HepG2 (cell line): Measurements from ENCODE around the gene CCDC57. TPM values are rescaled to one million over a fixed set of nuclear protein-coding genes. Genes with fewer than 3 reads are reported as not detected.
A peak's percentile ranks its signal among the peaks of the same experiment; 100 is the strongest.

Experiments
- ATAC-seq: fragments of 200-7000 bp; cut with Tn5 transposase; 3 replicates; pipeline ENCODE4 v1.9.1; 2020; ENCODE audit warnings: mild to moderate bottlenecking, moderate library complexity
- BruUV-seq: library from RNA; stranded (reverse); fragments of 400-500 nt; replicated peaks from 2 replicates; lab custom pipeline; 2021; lab: Mats Ljungman, UMichigan
- CTCF ChIA-PET: fragments of 300-600 bp; formaldehyde crosslinking; extraction: SDS; loops from one replicate; lab custom pipeline; 2021; ENCODE audit warnings: low total read pairs, inconsistent platforms, low intra/inter-chr PET ratio; lab: Yijun Ruan, JAX
- POLR2A ChIA-PET: fragments of 350-600 bp; sonication (Branson Sonifier 250); formaldehyde crosslinking; loops from one replicate; lab custom pipeline; 2020; ENCODE audit warnings: antibody characterized with exemption, inconsistent platforms; lab: Yijun Ruan, JAX
- DNase-seq: peaks from one replicate; pipeline ENCODE4 v3.0.0-alpha.2; 2015; ENCODE audit warnings: low spot score
- FAIRE-seq: peaks from 3 replicates; lab custom pipeline; 2011; peaks lifted over from hg19 to GRCh38; lab: Jason Lieb, UNC
- H2AFZ ChIP-seq: one replicate; pipeline ENCODE4 v1.6.1; 2011; ENCODE audit warnings: low read length, inconsistent platforms
- H3K27ac ChIP-seq: fragments of 300-600 bp; 3 replicates; pipeline ENCODE4 v1.8.0; 2011; ENCODE audit warnings: mixed run types, mild to moderate bottlenecking, mixed read lengths, low read length, inconsistent platforms; ENCODE audit not compliant: insufficient read depth; ENCODE audit errors: extremely low read length
- H3K27me3 ChIP-seq, 2 experiments: fragments of 200-600 bp in 1 of 2; 2 replicates in 1 of 2; 3 replicates in 1 of 2; pipeline versions ENCODE4 v1.6.0 to v1.8.0; 2011; ENCODE audit warnings: low read length in 2 of 2, mild to moderate bottlenecking in 2 of 2, moderate library complexity in 2 of 2, inconsistent platforms in 1 of 2; ENCODE audit not compliant: insufficient read depth in 2 of 2, control insufficient read depth in 1 of 2
- H3K36me3 ChIP-seq, 2 experiments: fragments of 200-600 bp in 1 of 2; replicated peaks in 1 of 2; 2 replicates in 1 of 2; 3 replicates in 1 of 2; pipeline versions ENCODE4 v1.5.1 to v1.8.0; 2011; ENCODE audit warnings: low read length in 2 of 2, inconsistent platforms in 1 of 2; ENCODE audit not compliant: insufficient read depth in 2 of 2, control insufficient read depth in 1 of 2
- H3K4me1 ChIP-seq: 2 replicates; pipeline ENCODE4 v1.5.1; 2012; ENCODE audit warnings: low read length, inconsistent platforms; ENCODE audit not compliant: insufficient read depth
- H3K4me2 ChIP-seq: 2 replicates; pipeline ENCODE4 v1.6.0; 2011; ENCODE audit warnings: low read depth, low read length, inconsistent platforms
- H3K4me3 ChIP-seq, 3 experiments: fragments of 200-600 bp in 1 of 3; sonication (generic), shearing (Covaris generic) in 1 of 3; replicated peaks in 1 of 3; 2 replicates each; pipeline ENCODE4 v1.5.1; 2011 to 2016; ENCODE audit warnings: low read length in 3 of 3, inconsistent platforms in 2 of 3, low read depth in 2 of 3, mild to moderate bottlenecking in 2 of 3, control low read depth in 1 of 3, mixed read lengths in 1 of 3; ENCODE audit not compliant: insufficient read depth in 1 of 3
- H3K79me2 ChIP-seq: one replicate; pipeline ENCODE4 v1.6.1; 2011; ENCODE audit warnings: low read length, inconsistent platforms; ENCODE audit not compliant: insufficient read depth
- H3K9ac ChIP-seq: 2 replicates; pipeline ENCODE4 v1.6.0; 2011; ENCODE audit warnings: mild to moderate bottlenecking, low read depth, low read length, inconsistent platforms; ENCODE audit not compliant: insufficient read depth
- H3K9me3 ChIP-seq: 2 replicates; pipeline ENCODE4 v1.5.1; 2012; ENCODE audit warnings: mild to moderate bottlenecking, low read length
- H4K20me1 ChIP-seq: 2 replicates; pipeline ENCODE4 v1.6.0; 2011; ENCODE audit warnings: inconsistent platforms, mild to moderate bottlenecking, low read length, moderate library complexity; ENCODE audit not compliant: insufficient read depth
- CERS6 ChIP-seq: sonication (generic); formaldehyde crosslinking; IDR thresholded peaks from 2 replicates; pipeline ENCODE4 v1.5.0; 2020; ENCODE audit warnings: missing genetic modification reagents
- FOXJ3 ChIP-seq: sonication (generic); formaldehyde crosslinking; IDR thresholded peaks from 2 replicates; pipeline ENCODE4 v1.4.0; 2020; ENCODE audit warnings: missing genetic modification reagents, mild to moderate bottlenecking, borderline replicate concordance
- KDM5A ChIP-seq: fragments of 200-600 bp; sonication (generic); IDR thresholded peaks from 2 replicates; pipeline ENCODE4 v1.7.0; 2018; ENCODE audit warnings: antibody characterized with exemption, mild to moderate bottlenecking, low read length, borderline replicate concordance
- MTF2 ChIP-seq: sonication (generic); formaldehyde crosslinking; IDR thresholded peaks from 2 replicates; pipeline ENCODE4 v1.5.0; 2020; ENCODE audit warnings: missing genetic modification reagents, borderline replicate concordance
- NFIB ChIP-seq: sonication (generic); formaldehyde crosslinking; IDR thresholded peaks from 2 replicates; pipeline ENCODE4 v1.9.0; 2021; ENCODE audit warnings: missing genetic modification reagents, mild to moderate bottlenecking, borderline replicate concordance
- TBX3 ChIP-seq: fragments of 450-650 bp; IDR thresholded peaks from 2 replicates; pipeline ENCODE4 v1.6.1; 2017; ENCODE audit warnings: antibody characterized with exemption, mild to moderate bottlenecking, inconsistent platforms, borderline replicate concordance
- TEAD2 ChIP-seq: sonication (generic); formaldehyde crosslinking; IDR thresholded peaks from 2 replicates; pipeline ENCODE4 v1.9.0; 2021; ENCODE audit warnings: missing genetic modification reagents
- UBTF ChIP-seq: sonication (generic); formaldehyde crosslinking; IDR thresholded peaks from 2 replicates; pipeline ENCODE4 v1.4.0; 2020; ENCODE audit warnings: mild to moderate bottlenecking, missing genetic modification reagents
- ZBTB7A ChIP-seq: sonication (generic); formaldehyde crosslinking; IDR thresholded peaks from 2 replicates; pipeline ENCODE4 v1.8.0; 2022; ENCODE audit warnings: mild to moderate bottlenecking, missing genetic modification reagents
- ZFP82 ChIP-seq: sonication (generic); formaldehyde crosslinking; IDR thresholded peaks from 2 replicates; pipeline ENCODE4 v1.5.1; 2020; ENCODE audit warnings: mild to moderate bottlenecking, missing genetic modification reagents, borderline replicate concordance
- ZNF232 ChIP-seq: sonication (generic); formaldehyde crosslinking; IDR thresholded peaks from 2 replicates; pipeline ENCODE4 v1.4.0; 2020; ENCODE audit warnings: missing genetic modification reagents, borderline replicate concordance
- ZNF549 ChIP-seq: sonication (generic); formaldehyde crosslinking; IDR thresholded peaks from 2 replicates; pipeline ENCODE4 v1.5.0; 2020; ENCODE audit warnings: missing genetic modification reagents
- ZNF780A ChIP-seq: sonication (generic); formaldehyde crosslinking; IDR thresholded peaks from 2 replicates; pipeline ENCODE4 v1.8.0; 2022; ENCODE audit warnings: mild to moderate bottlenecking, missing genetic modification reagents, moderate library complexity
- ZNF784 ChIP-seq: sonication (generic); formaldehyde crosslinking; IDR thresholded peaks from 2 replicates; pipeline ENCODE4 v1.5.1; 2020; ENCODE audit warnings: missing genetic modification reagents, mild to moderate bottlenecking, borderline replicate concordance
- ZNF850 ChIP-seq: sonication (generic); formaldehyde crosslinking; conservative IDR thresholded peaks from 2 replicates; pipeline ENCODE4 v1.9.0; 2021; ENCODE audit warnings: mild to moderate bottlenecking, missing genetic modification reagents
- ZSCAN22 ChIP-seq: sonication (generic); formaldehyde crosslinking; IDR thresholded peaks from 2 replicates; pipeline ENCODE4 v1.4.0; 2020; ENCODE audit warnings: mild to moderate bottlenecking, missing genetic modification reagents
- ZSCAN29 ChIP-seq: sonication (generic); formaldehyde crosslinking; conservative IDR thresholded peaks from 2 replicates; pipeline ENCODE4 v1.4.0; 2020; ENCODE audit warnings: mild to moderate bottlenecking, missing genetic modification reagents
- WGBS: methylation state at CpG from one replicate; pipeline ENCODE4 v1.1.6; 2017; ENCODE audit warnings: low lambda C conversion rate; 5-methylcytosine and 5-hydroxymethylcytosine counted together
- in situ Hi-C: cut with HindIII; loops from 2 replicates; pipeline ENCODE4 v1.10.0; 2017; ENCODE audit warnings: low pct_unique_long_range_greater_than_20kb; ENCODE audit not compliant: extremely low pct_ligation_motif_present
- intact Hi-C: fragments of 100-400 bp; cut with micrococcal nuclease; formaldehyde crosslinking; loops from one replicate; pipeline ENCODE4 v1.10.0; 2022; ENCODE audit not compliant: unreplicated experiment
- polyA plus RNA-seq, 8 experiments: library from polyadenylated mRNA; depleted of rRNA in 3 of 8; stranded (reverse) in 7 of 8; unstranded in 1 of 8; fragments of >200 nt; fragmentation: Illumina TruSeq in 4 of 8; extraction: Trizol in 4 of 8; gene quantifications; 2 replicates each; pipeline versions ENCODE4 v1.2.1 to v1.2.3, GENCODE V29; 2011 to 2016; ENCODE audit warnings: low read depth in 4 of 8, missing spikeins in 1 of 8, mixed read lengths in 1 of 8; ENCODE audit not compliant: insufficient read depth in 1 of 8
- total RNA-seq, 5 experiments: library from RNA; depleted of rRNA; stranded (reverse); fragments of >200 nt; fragmentation: Illumina TruSeq; extraction: Trizol; gene quantifications; 2 replicates each; pipeline ENCODE4 v1.2.3, GENCODE V29; 2016; ENCODE audit warnings: low read depth in 1 of 5

CCDC57 gene
- total and polyA plus RNA-seq, 2 of the 13 experiments (the other 11 are each of a cell fraction or from before 2014, with no cell fraction given), result 59.3 to 59.9 TPM

GRCh38 chr17:82097919-82098168 lies 114.8 kb downstream of the CCDC57 start (continued):
- peak; percentile 44; the same call in 1 of the 2 replicates for TF ChIP-seq KDM5A

GRCh38 chr17:82097184-82097918 lies 115.3 kb downstream of the CCDC57 start:
- peak overlapping the region; percentile 89 for H3K27ac ChIP-seq
- DNase-seq, result no peak
- H3K4me2 ChIP-seq, result peak overlapping the region; percentile 98
- POLR2A ChIA-PET, result interaction anchor here (0.9 to 3.2 kb wide), 11 partner anchors 9 to 362 kb away, joined by 3 to 32 read pairs (median 5); partner anchors contain the start of genes CENPX, DCXR, LRRC45 and MCRIP1
- H3K79me2 ChIP-seq, result peaks cover 54% of the 10 kb centered on the region
- no peaks in the 10 kb centered on the region; a peak in 1 of 5 replicates for H3K27me3 ChIP-seq
- peak overlapping the region; percentile 72 to 96 (median 86) for H3K4me3 ChIP-seq
- ATAC-seq, result peak; percentile 6
- TSS peak; percentile 53 for BruUV-seq
- H2AFZ ChIP-seq, result no peak overlapping the region
- WGBS, result 1% methylated on average over 20 of the region's 77 CpGs
- no peak for FAIRE-seq
- H3K36me3 ChIP-seq, result peaks cover 25 to 36% of the 10 kb centered on the region in 2 experiments
- H3K4me1 ChIP-seq, result peaks cover 72% of the 10 kb centered on the region
- in situ Hi-C loops, result no loop called here
- CTCF ChIA-PET, result no interaction called here
- peaks cover 40% of the 10 kb centered on the region for H4K20me1 ChIP-seq
- H3K9me3 ChIP-seq, result no peaks in the 10 kb centered on the region
- intact Hi-C loops, result loop anchor here (5.0 to 10.0 kb wide), 2 partner anchors 45 to 123 kb away; partner anchors contain the start of genes ASPSCR1, GPS1 and RFNG
- peak overlapping the region; percentile 98 for H3K9ac ChIP-seq
- TF ChIP-seq ZFP82 (CRISPR knock-in tag) (no peak), ZSCAN29 (no peak), ZSCAN22 (CRISPR knock-in tag) (no peak), UBTF (CRISPR knock-in tag) (peak; percentile 80; the same call in 1 of the 2 replicates), ZNF784 (CRISPR knock-in tag) (no peak), TEAD2 (CRISPR knock-in tag) (peak; percentile 68; the same call in 1 of the 2 replicates), TBX3 (no peak), NFIB (CRISPR knock-in tag) (no peak), ZNF780A (CRISPR knock-in tag) (0 out of 2 replicates have a peak, but pooled peaks have one; percentile 34), ZNF232 (CRISPR knock-in tag) (0 out of 2 replicates have a peak, but pooled peaks have one; percentile 22), ZNF549 (CRISPR knock-in tag) (no peak), ZBTB7A (CRISPR knock-in tag) (peak; percentile 20; the same call in 1 of the 2 replicates), ZNF850 (0 out of 2 replicates have a peak, but pooled peaks have one; percentile 16), FOXJ3 (no peak), MTF2 (CRISPR knock-in tag) (no peak), CERS6 (CRISPR knock-in tag) (no peak; the same call in 1 of the 2 replicates)
